Gastrocnemius medialis (tissue), 4 donors: ENCODE results near the gene KCNIP1. TPM values are rescaled to one million over a fixed set of nuclear protein-coding genes. Genes with fewer than 3 reads are reported as not detected.

ENCODE experiments used
- ATAC-seq, 2 donors: fragments of 150-250 bp; one replicate each; pipeline ENCODE4 v1.9.1; 2016
- DNase-seq, 2 donors: peaks; one replicate each; pipeline ENCODE4 v3.0.0-alpha.2; 2019
- H3K27ac ChIP-seq, 4 donors: fragments of 200-600 bp; sonication (generic); 1 replicate in 1 of 4; 2 replicates in 3 of 4; pipeline ENCODE4 v1.5.1; 2016 to 2018; ENCODE audit warnings: mild to moderate bottlenecking in 2 of 4, moderate library complexity in 1 of 4
- H3K27me3 ChIP-seq, 3 donors: fragments of 200-600 bp; sonication (generic) in 2 of 3; 1 replicate in 1 of 3; 2 replicates in 2 of 3; pipeline versions ENCODE4 v1.5.1 to v1.6.0; 2016 to 2019; ENCODE audit warnings: mild to moderate bottlenecking in 1 of 3, moderate library complexity in 1 of 3
- H3K36me3 ChIP-seq, 2 donors: fragments of 200-600 bp; sonication (generic) in 1 of 2; one replicate each; pipeline ENCODE4 v1.5.1; 2017 to 2018
- H3K4me1 ChIP-seq, 2 donors: fragments of 200-600 bp; sonication (generic) in 1 of 2; one replicate each; pipeline ENCODE4 v1.5.1; 2016 to 2017; ENCODE audit warnings: mild to moderate bottlenecking in 2 of 2
- H3K4me3 ChIP-seq, 4 donors: fragments of 200-600 bp; sonication (generic) in 3 of 4; 1 replicate in 1 of 4; 2 replicates in 3 of 4; pipeline ENCODE4 v1.5.1; 2016 to 2019; ENCODE audit warnings: mild to moderate bottlenecking in 2 of 4
- H3K9me3 ChIP-seq, 3 donors: fragments of 200-600 bp; sonication (generic) in 2 of 3; 1 replicate in 1 of 3; 2 replicates in 2 of 3; pipeline ENCODE4 v1.5.1; 2016 to 2019
- CTCF ChIP-seq, 5 experiments: fragments of 450-650 bp in 3 of 5; fragments of 200-600 bp in 2 of 5; sonication (generic) in 2 of 5; IDR thresholded peaks in 4 of 5; conservative IDR thresholded peaks in 1 of 5; 1 replicate in 4 of 5; 2 replicates in 1 of 5; pipeline ENCODE4 v1.5.1; 2016 to 2019; ENCODE audit warnings: antibody characterized with exemption in 5 of 5, mild to moderate bottlenecking in 3 of 5, moderate library complexity in 3 of 5
- POLR2A ChIP-seq, 2 donors: fragments of 450-650 bp; IDR thresholded peaks; one replicate each; pipeline ENCODE4 v1.6.1; 2017; ENCODE audit warnings: antibody characterized with exemption in 2 of 2, mild to moderate bottlenecking in 2 of 2, moderate library complexity in 2 of 2
- in situ Hi-C, 4 donors: fragments of 200-750 bp; cut with MboI; loops; one replicate each; pipeline versions ENCODE4 v1.15.0 to v1.8.0; 2017; ENCODE audit warnings: low sequenced_read_pairs in 4 of 4
- intact Hi-C: fragments of 100-400 bp; cut with DNase I; formaldehyde crosslinking; loops from one replicate; pipeline ENCODE4 v1.15.1; 2023; ENCODE audit warnings: low total_unique reads
- total RNA-seq, 4 donors: library from RNA; depleted of rRNA; stranded (reverse); fragments of >200 nt; gene quantifications; one replicate each; pipeline versions ENCODE4 v1.1.0 to v1.2.3, GENCODE V29; 2016

Gene KCNIP1
- total RNA-seq, 4 donors from 2014 or later, result not detected

GRCh38 chr5:170511551-170512258 lies 7.9 kb downstream of the KCNIP1 start:
- Histone ChIP-seq H3K4me1 (no peaks in the 10 kb centered on the region), H3K27me3 (no peaks in the 10 kb centered on the region), H3K27ac (no peak overlapping the region), H3K36me3 (no peaks in the 10 kb centered on the region), H3K4me3 (no peak overlapping the region), H3K9me3 (no peaks in the 10 kb centered on the region)
- ATAC-seq, result no peak
- in situ Hi-C loops (no loop called here), intact Hi-C loops (no loop called here)
- TF ChIP-seq POLR2A (IDR thresholded peaks at IDR 0.05) (no peak), CTCF (IDR thresholded peaks at IDR 0.05 in 4 of 5, conservative IDR thresholded peaks at IDR 0.05 in 1 of 5) (no peak)
- no peak for DNase-seq

- no peaks in the 10 kb centered on the region for H3K36me3 ChIP-seq
- no peaks in the 10 kb centered on the region for H3K9me3 ChIP-seq
- intact Hi-C loops, result no loop called here
- TF ChIP-seq CTCF (IDR thresholded peaks at IDR 0.05 in 4 of 5, conservative IDR thresholded peaks at IDR 0.05 in 1 of 5), result no peak
- TF ChIP-seq POLR2A (IDR thresholded peaks at IDR 0.05), result no peak
- no peak overlapping the region for H3K4me3 ChIP-seq
- no peaks in the 10 kb centered on the region for H3K27me3 ChIP-seq
- no peaks in the 10 kb centered on the region for H3K4me1 ChIP-seq
- H3K27ac ChIP-seq, result no peak overlapping the region
- no peak for DNase-seq
- in situ Hi-C loops, result no loop called here
- no peak for ATAC-seq
Observed at GRCh38 chr5:170513856-170514525, 10.2 kb downstream of the KCNIP1 start.

- Histone ChIP-seq H3K4me1 (no peaks in the 10 kb centered on the region), H3K4me3 (no peak overlapping the region), H3K9me3 (no peaks in the 10 kb centered on the region), H3K36me3 (no peaks in the 10 kb centered on the region), H3K27me3 (no peaks in the 10 kb centered on the region), H3K27ac (no peak overlapping the region)
- TF ChIP-seq CTCF (IDR thresholded peaks at IDR 0.05 in 4 of 5, conservative IDR thresholded peaks at IDR 0.05 in 1 of 5) (no peak), POLR2A (IDR thresholded peaks at IDR 0.05) (no peak)
- ATAC-seq, result no peak
- DNase-seq, result no peak
- intact Hi-C loops, result no loop called here
- in situ Hi-C loops, result no loop called here
Observed at GRCh38 chr5:170517411-170517810, 13.6 kb downstream of the KCNIP1 start.

DNA sequence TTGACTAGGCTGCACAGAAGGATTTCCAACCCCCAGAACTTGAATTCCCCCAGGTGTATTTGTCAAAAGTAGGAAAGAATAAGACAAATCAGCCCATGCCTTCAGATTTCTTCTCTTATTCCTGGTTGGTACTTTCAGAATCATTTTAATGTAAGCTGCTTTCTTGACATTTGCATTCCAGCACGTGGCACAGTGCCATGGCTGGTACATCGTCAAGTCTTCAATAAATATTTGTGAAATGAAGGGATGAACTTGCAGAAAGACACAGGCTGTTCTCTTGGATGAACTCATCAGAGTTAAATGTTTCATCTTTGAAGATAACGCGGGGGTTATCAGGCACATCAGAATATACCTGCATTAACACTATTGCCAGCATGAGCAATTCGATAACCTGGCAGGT lies 14.5 kb downstream of the KCNIP1 start:
- Histone ChIP-seq H3K4me1 (peaks cover 0 to 4% of the 10 kb centered on the region in 2 donors), H3K27me3 (no peaks in the 10 kb centered on the region), H3K27ac (no peak overlapping the region), H3K36me3 (no peaks in the 10 kb centered on the region), H3K4me3 (no peak overlapping the region), H3K9me3 (no peaks in the 10 kb centered on the region)
- DNase-seq, result no peak
- TF ChIP-seq CTCF (IDR thresholded peaks at IDR 0.05 in 4 of 5, conservative IDR thresholded peaks at IDR 0.05 in 1 of 5) (no peak), POLR2A (IDR thresholded peaks at IDR 0.05) (no peak)
- intact Hi-C loops (no loop called here), in situ Hi-C loops (no loop called here)
- no peak for ATAC-seq
